Common myeloid progenitor, CD34-positive (primary cell): Measurements from ENCODE around the gene COL2A1.

Experiments used
- CTCF ChIA-PET: fragments of 350-600 bp; sonication (Branson Sonifier 250); formaldehyde crosslinking; loops from one replicate; lab custom pipeline; 2021; ENCODE audit warnings: antibody characterized with exemption; lab: Charles Lee
- POLR2A ChIA-PET: fragments of 350-600 bp; sonication (Branson Sonifier 250); formaldehyde crosslinking; loops from one replicate; lab custom pipeline; 2021; ENCODE audit warnings: antibody characterized with exemption; lab: Charles Lee
- DNase-seq, 3 donors: peaks; one replicate each; pipeline versions ENCODE4 v3.0.0 to v3.0.0-alpha.2; 2013
- H3K27ac ChIP-seq, 2 experiments: 1 replicate in 1 of 2; 2 replicates in 1 of 2; pipeline ENCODE4 v1.7.0; 2013; ENCODE audit warnings: inconsistent platforms in 2 of 2, low read length in 2 of 2, mild to moderate bottlenecking in 2 of 2, low read depth in 1 of 2, moderate library complexity in 1 of 2; ENCODE audit not compliant: severe bottlenecking in 2 of 2, insufficient read depth in 1 of 2, poor library complexity in 1 of 2
- H3K27me3 ChIP-seq, 5 experiments: replicated peaks in 2 of 5; 1 replicate in 3 of 5; 2 replicates in 2 of 5; pipeline versions ENCODE4 v1.6.1 to v1.7.0; 2013; ENCODE audit warnings: low read length in 4 of 5, mild to moderate bottlenecking in 2 of 5, moderate library complexity in 2 of 5, inconsistent platforms in 1 of 5; ENCODE audit not compliant: insufficient read depth in 5 of 5, control insufficient read depth in 4 of 5
- H3K36me3 ChIP-seq, 4 experiments: 1 replicate in 2 of 4; 2 replicates in 2 of 4; pipeline versions ENCODE4 v1.6.1 to v1.7.0; 2013; ENCODE audit warnings: low read length in 3 of 4, control low read depth in 1 of 4, mild to moderate bottlenecking in 1 of 4; ENCODE audit not compliant: control insufficient read depth in 4 of 4, insufficient read depth in 4 of 4
- H3K4me1 ChIP-seq, 4 experiments: 1 replicate in 3 of 4; 2 replicates in 1 of 4; pipeline versions ENCODE4 v1.6.1 to v1.7.1; 2013; ENCODE audit warnings: low read length in 3 of 4, mild to moderate bottlenecking in 3 of 4, control low read depth in 1 of 4, inconsistent platforms in 1 of 4, moderate library complexity in 1 of 4; ENCODE audit not compliant: control insufficient read depth in 4 of 4, insufficient read depth in 4 of 4; ENCODE audit errors: control extremely low read depth in 1 of 4
- H3K4me3 ChIP-seq, 7 experiments: 1 replicate in 4 of 7; 2 replicates in 3 of 7; pipeline versions ENCODE4 v1.5.1 to v1.7.0; 2013; ENCODE audit warnings: mild to moderate bottlenecking in 7 of 7, low read length in 6 of 7, moderate library complexity in 6 of 7, inconsistent platforms in 2 of 7, low read depth in 2 of 7, control low read depth in 1 of 7; ENCODE audit not compliant: insufficient read depth in 4 of 7, control insufficient read depth in 1 of 7; ENCODE audit errors: extremely low read depth in 1 of 7
- H3K9me3 ChIP-seq, 5 experiments: 1 replicate in 4 of 5; 2 replicates in 1 of 5; pipeline versions ENCODE4 v1.6.1 to v1.7.1; 2013; ENCODE audit warnings: low read length in 4 of 5, mild to moderate bottlenecking in 2 of 5, inconsistent platforms in 1 of 5, low read depth in 1 of 5, moderate library complexity in 1 of 5; ENCODE audit not compliant: control insufficient read depth in 4 of 5, insufficient read depth in 2 of 5; ENCODE audit errors: control extremely low read depth in 1 of 5
- WGBS: methylation state at CpG from one replicate; pipeline ENCODE4 v1.1.5; 2013; ENCODE audit not compliant: insufficient coverage; 5-methylcytosine and 5-hydroxymethylcytosine counted together

COL2A1 gene

GRCh38 chr12:48026060-48026827, 22.0 kb upstream of the COL2A1 start:
- Histone ChIP-seq H3K27ac (no peak overlapping the region), H3K27me3 (peaks cover 0 to 2% (median 0%) of the 10 kb centered on the region in 5 experiments), H3K36me3 (no peaks in the 10 kb centered on the region), H3K4me3 (no peak overlapping the region), H3K9me3 (no peaks in the 10 kb centered on the region), H3K4me1 (peaks cover 0 to 34% (median 29%) of the 10 kb centered on the region in 4 experiments)
- 98% methylated on average over 7 of the region's 7 CpGs for WGBS
- DNase-seq, result no peak
- ChIA-PET POLR2A (no interaction called here), CTCF (no interaction called here)

- DNase-seq, result no peak
- Histone ChIP-seq H3K4me3 (no peak overlapping the region), H3K36me3 (no peaks in the 10 kb centered on the region), H3K4me1 (peaks cover 0 to 34% (median 29%) of the 10 kb centered on the region in 4 experiments), H3K27ac (no peak overlapping the region), H3K9me3 (no peaks in the 10 kb centered on the region), H3K27me3 (peaks cover 0 to 2% (median 0%) of the 10 kb centered on the region in 5 experiments)
- ChIA-PET CTCF (no interaction called here), POLR2A (no interaction called here)
- WGBS, result 100% methylated on average over 4 of the region's 7 CpGs
Observed at GRCh38 chr12:48025281-48025680, 21.0 kb upstream of the COL2A1 start.

DNA sequence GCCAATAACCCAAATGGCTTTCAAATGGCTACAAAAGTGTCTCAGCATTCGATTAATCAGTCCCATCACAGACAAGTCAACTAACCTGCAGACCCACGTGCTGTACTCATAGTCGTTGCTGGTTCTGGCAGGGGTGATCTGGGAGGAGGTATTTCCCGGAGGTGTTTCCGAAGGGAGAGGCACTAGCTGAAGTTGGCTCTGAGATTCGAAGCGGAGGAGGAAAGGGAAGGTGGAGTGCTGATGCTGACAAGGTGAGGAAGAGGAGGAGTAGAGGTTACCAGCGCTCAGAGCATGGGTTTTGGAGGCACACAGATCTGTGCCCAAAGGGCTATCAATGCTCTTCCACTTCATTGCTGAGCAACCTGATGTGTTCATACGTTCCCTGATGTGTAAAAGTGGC, 20.5 kb upstream of the COL2A1 start:
- POLR2A ChIA-PET, result no interaction called here
- WGBS, result 98% methylated on average over 8 of the region's 9 CpGs
- no peak overlapping the region for H3K27ac ChIP-seq

DNA sequence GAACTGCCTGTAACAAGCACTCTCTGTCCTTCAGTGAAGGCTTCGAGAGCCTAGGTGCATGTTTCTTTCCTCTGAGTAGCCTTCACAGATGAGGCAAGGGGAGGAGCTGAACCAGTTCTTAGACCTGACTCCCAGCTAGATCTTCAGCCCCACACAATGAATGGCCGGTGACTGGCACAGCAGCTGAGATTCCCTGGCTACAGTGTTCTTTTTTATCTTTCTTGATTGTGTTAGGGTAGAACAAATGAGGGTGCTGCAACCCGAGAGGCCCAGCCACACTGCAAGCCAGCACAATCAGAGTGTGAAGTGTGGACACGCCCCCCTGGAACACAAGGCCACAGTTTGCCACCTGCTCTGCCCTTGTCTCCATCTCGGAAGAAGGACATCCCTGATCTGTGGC, 19.1 kb upstream of the COL2A1 start:
- no peak for DNase-seq
- no peaks in the 10 kb centered on the region for H3K9me3 ChIP-seq
- ChIA-PET CTCF (no interaction called here), POLR2A (no interaction called here)
- WGBS, result 85% methylated on average over 3 of the region's 5 CpGs
- H3K4me1 ChIP-seq, result peaks cover 0 to 19% (median 15%) of the 10 kb centered on the region in 4 experiments
- H3K36me3 ChIP-seq, result no peaks in the 10 kb centered on the region
- no peak overlapping the region for H3K27ac ChIP-seq
- no peak overlapping the region for H3K4me3 ChIP-seq
- H3K27me3 ChIP-seq, result peaks cover 0 to 7% (median 0%) of the 10 kb centered on the region in 5 experiments

More for the DNA sequence above, 20.5 kb upstream of the COL2A1 start:
- H3K9me3 ChIP-seq, result no peaks in the 10 kb centered on the region
- CTCF ChIA-PET, result no interaction called here
- peaks cover 0 to 2% (median 0%) of the 10 kb centered on the region in 5 experiments for H3K27me3 ChIP-seq
- H3K4me3 ChIP-seq, result no peak overlapping the region
- peaks cover 0 to 31% (median 26%) of the 10 kb centered on the region in 4 experiments for H3K4me1 ChIP-seq
- H3K36me3 ChIP-seq, result no peaks in the 10 kb centered on the region
- DNase-seq, result no peak

- Histone ChIP-seq H3K27me3 (peaks cover 0 to 7% (median 5%) of the 10 kb centered on the region in 5 experiments), H3K9me3 (no peaks in the 10 kb centered on the region), H3K4me3 (no peak overlapping the region), H3K27ac (no peak overlapping the region), H3K36me3 (no peaks in the 10 kb centered on the region), H3K4me1 (peaks cover 0 to 15% (median 12%) of the 10 kb centered on the region in 4 experiments)
- CTCF ChIA-PET, result interaction anchor here (1.1 to 1.3 kb wide), 2 partner anchors 12 to 59 kb away, joined by 4 to 5 read pairs; partner anchors contain the start of gene TMEM106C
- POLR2A ChIA-PET, result no interaction called here
- no peak for DNase-seq
- 97% methylated on average over 5 of the region's 7 CpGs for whole genome bisulfite sequencing
Observed at GRCh38 chr12:48022676-48023385, 18.6 kb upstream of the COL2A1 start.

DNA sequence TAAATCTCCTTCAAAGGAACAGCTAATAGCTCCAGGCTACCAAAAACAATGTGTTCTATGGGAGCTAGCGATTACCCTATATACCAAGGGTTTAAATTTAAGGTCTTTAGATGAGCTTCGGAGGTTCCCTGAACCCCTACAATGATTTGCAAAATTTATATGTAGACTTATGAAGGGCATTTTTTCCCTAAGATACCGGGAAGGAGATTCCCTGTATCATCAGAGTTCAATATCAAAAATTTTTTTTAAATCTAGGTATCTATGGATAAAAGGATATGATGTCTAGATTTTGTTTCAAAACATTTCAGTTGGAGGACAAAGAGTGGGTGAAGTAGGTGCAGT, 17.9 kb upstream of the COL2A1 start:
- no CpG with 5 or more reads among the region's 3 CpGs for WGBS
- H3K36me3 ChIP-seq, result no peaks in the 10 kb centered on the region
- CTCF ChIA-PET, result interaction anchor here (1.1 to 1.3 kb wide), 2 partner anchors 11 to 59 kb away, joined by 4 to 5 read pairs; partner anchors contain the start of gene TMEM106C
- no peak overlapping the region for H3K27ac ChIP-seq
- DNase-seq, result no peak
- H3K4me1 ChIP-seq, result peaks cover 0 to 8% (median 5%) of the 10 kb centered on the region in 4 experiments
- H3K4me3 ChIP-seq, result no peak overlapping the region
- peaks cover 0 to 7% (median 5%) of the 10 kb centered on the region in 5 experiments for H3K27me3 ChIP-seq
- POLR2A ChIA-PET, result no interaction called here
- no peaks in the 10 kb centered on the region for H3K9me3 ChIP-seq
